Esophagus squamous epithelium (tissue), 4 donors: ENCODE measurements around the gene PRSS35.

Source experiments
- POLR2A ChIP-seq, 4 donors: fragments of 450-650 bp; IDR thresholded peaks; one replicate each; pipeline ENCODE4 v1.6.1; 2017; ENCODE audit warnings: antibody characterized with exemption in 4 of 4, mild to moderate bottlenecking in 4 of 4, moderate library complexity in 3 of 4
- TF ChIP-seq, protein P1 (sequence below), 6 experiments: fragments of 450-650 bp in 4 of 6; fragments of 200-600 bp in 2 of 6; sonication (generic) in 2 of 6; IDR thresholded peaks; one replicate each; pipeline ENCODE4 v1.5.1; 2016 to 2019; ENCODE audit warnings: antibody characterized with exemption in 6 of 6, mild to moderate bottlenecking in 4 of 6, moderate library complexity in 4 of 6

DNA sequence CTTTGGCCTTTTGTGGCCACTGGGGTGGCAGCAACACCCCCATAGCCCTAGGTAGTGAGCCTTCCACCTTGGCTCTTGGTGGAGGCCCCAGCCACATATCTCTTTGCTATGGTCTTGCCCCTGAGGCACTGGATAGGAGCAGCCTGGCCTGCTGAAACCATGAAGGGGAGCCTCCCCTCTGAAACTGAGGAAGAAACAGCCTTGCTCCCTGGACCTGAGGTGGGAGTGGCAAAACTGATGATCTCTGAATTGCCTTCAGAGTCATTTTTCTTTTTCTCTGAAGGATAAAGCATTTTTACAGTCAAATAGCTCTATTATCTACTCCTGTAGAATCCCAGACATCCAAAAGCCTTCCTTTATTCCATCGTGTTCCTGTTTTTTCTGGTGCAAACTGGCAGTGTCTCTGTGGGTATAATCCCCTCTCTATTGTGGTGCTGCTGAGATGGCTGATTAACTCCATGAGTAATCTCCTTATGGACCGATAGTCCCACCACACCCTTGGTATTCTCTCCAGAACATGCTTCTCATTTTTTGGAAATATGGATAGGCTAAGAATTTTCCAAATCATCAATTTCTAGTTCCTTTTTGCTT, 22.0 kb upstream of the PRSS35 start:
- TF ChIP-seq, protein P1, sequence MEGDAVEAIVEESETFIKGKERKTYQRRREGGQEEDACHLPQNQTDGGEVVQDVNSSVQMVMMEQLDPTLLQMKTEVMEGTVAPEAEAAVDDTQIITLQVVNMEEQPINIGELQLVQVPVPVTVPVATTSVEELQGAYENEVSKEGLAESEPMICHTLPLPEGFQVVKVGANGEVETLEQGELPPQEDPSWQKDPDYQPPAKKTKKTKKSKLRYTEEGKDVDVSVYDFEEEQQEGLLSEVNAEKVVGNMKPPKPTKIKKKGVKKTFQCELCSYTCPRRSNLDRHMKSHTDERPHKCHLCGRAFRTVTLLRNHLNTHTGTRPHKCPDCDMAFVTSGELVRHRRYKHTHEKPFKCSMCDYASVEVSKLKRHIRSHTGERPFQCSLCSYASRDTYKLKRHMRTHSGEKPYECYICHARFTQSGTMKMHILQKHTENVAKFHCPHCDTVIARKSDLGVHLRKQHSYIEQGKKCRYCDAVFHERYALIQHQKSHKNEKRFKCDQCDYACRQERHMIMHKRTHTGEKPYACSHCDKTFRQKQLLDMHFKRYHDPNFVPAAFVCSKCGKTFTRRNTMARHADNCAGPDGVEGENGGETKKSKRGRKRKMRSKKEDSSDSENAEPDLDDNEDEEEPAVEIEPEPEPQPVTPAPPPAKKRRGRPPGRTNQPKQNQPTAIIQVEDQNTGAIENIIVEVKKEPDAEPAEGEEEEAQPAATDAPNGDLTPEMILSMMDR (IDR thresholded peaks at IDR 0.05) = no peak
- TF ChIP-seq POLR2A (IDR thresholded peaks at IDR 0.05) = no peak
